WTC11 (cell line): ENCODE data around the gene FAM20C. TPM values are rescaled to one million over a fixed set of nuclear protein-coding genes. Genes with fewer than 3 reads are reported as not detected.

Source experiments
- ATAC-seq: fragments of 200-7000 bp; cut with Tn5 transposase; 2 replicates; pipeline ENCODE4 v1.10.0; 2021; ENCODE audit warnings: mild to moderate bottlenecking, moderate library complexity
- CTCF ChIA-PET: fragments of 300-600 bp; sonication (Branson Sonifier 250); formaldehyde crosslinking; loops from one replicate; lab custom pipeline; 2021; ENCODE audit warnings: antibody characterized with exemption; lab: Charles Lee
- POLR2A ChIA-PET: fragments of 350-600 bp; sonication (Branson Sonifier 250); formaldehyde crosslinking; loops from one replicate; lab custom pipeline; 2021; ENCODE audit warnings: antibody characterized with exemption; lab: Charles Lee
- DNase-seq: peaks from one replicate; pipeline ENCODE4 v3.0.0; 2021; ENCODE audit warnings: low spot score
- H3K27ac Mint-ChIP-seq: 2 replicates; pipeline ENCODE4 v1.8.0; 2021; ENCODE audit warnings: mixed read lengths
- H3K27me3 Mint-ChIP-seq: 2 replicates; pipeline ENCODE4 v1.8.0; 2021; ENCODE audit warnings: low read depth, mild to moderate bottlenecking, moderate library complexity, mixed read lengths
- H3K36me3 Mint-ChIP-seq: 2 replicates; pipeline ENCODE4 v1.8.0; 2021; ENCODE audit warnings: mixed read lengths
- H3K4me1 Mint-ChIP-seq: 2 replicates; pipeline ENCODE4 v1.8.0; 2022; ENCODE audit warnings: mixed read lengths
- H3K4me3 Mint-ChIP-seq: 2 replicates; pipeline ENCODE4 v1.8.0; 2021; ENCODE audit warnings: mild to moderate bottlenecking, moderate library complexity, mixed read lengths
- H3K9me3 Mint-ChIP-seq: 2 replicates; pipeline ENCODE4 v1.8.0; 2021; ENCODE audit warnings: mixed read lengths
- AR ChIP-seq: fragments of 250-450 bp; sonication (Bioruptor Pico); IDR thresholded peaks from 2 replicates; pipeline ENCODE4 v1.9.0; 2021; ENCODE audit warnings: mild to moderate bottlenecking
- ERG ChIP-seq: fragments of 250-450 bp; sonication (Bioruptor Pico); IDR thresholded peaks from 2 replicates; pipeline ENCODE4 v1.8.0; 2021; ENCODE audit warnings: mild to moderate bottlenecking
- ESRRA ChIP-seq: sonication (generic); formaldehyde crosslinking; IDR thresholded peaks from 2 replicates; pipeline ENCODE4 v1.8.1; 2022; ENCODE audit warnings: mild to moderate bottlenecking, missing genetic modification reagents, borderline replicate concordance
- GTF2I ChIP-seq: fragments of 250-450 bp; sonication (Bioruptor Pico); conservative IDR thresholded peaks from 2 replicates; pipeline ENCODE4 v1.4.0; 2021; ENCODE audit warnings: mild to moderate bottlenecking
- IRF2 ChIP-seq: sonication (generic); formaldehyde crosslinking; IDR thresholded peaks from 2 replicates; pipeline ENCODE4 v1.8.0; 2022; ENCODE audit warnings: low read depth, missing genetic modification reagents, borderline replicate concordance
- NFATC4 ChIP-seq: fragments of 250-450 bp; sonication (Bioruptor Pico); IDR thresholded peaks from 2 replicates; pipeline ENCODE4 v1.9.0; 2021; ENCODE audit warnings: mild to moderate bottlenecking
- NR2C2 ChIP-seq: sonication (generic); formaldehyde crosslinking; IDR thresholded peaks from 2 replicates; pipeline ENCODE4 v1.8.0; 2022; ENCODE audit warnings: mild to moderate bottlenecking, missing genetic modification reagents
- PRRX2 ChIP-seq: fragments of 250-450 bp; sonication (Bioruptor Pico); IDR thresholded peaks from 2 replicates; pipeline ENCODE4 v1.8.0; 2021; ENCODE audit warnings: mild to moderate bottlenecking
- ZBTB21 ChIP-seq: sonication (generic); formaldehyde crosslinking; IDR thresholded peaks from 2 replicates; pipeline ENCODE4 v1.8.1; 2023; ENCODE audit warnings: mild to moderate bottlenecking, missing genetic modification reagents, borderline replicate concordance
- ZNF138 ChIP-seq: sonication (generic); formaldehyde crosslinking; conservative IDR thresholded peaks from 2 replicates; pipeline ENCODE4 v1.8.1; 2022; ENCODE audit warnings: mild to moderate bottlenecking, moderate library complexity, missing genetic modification reagents
- ZNF232 ChIP-seq: sonication (generic); formaldehyde crosslinking; IDR thresholded peaks from 2 replicates; pipeline ENCODE4 v1.8.0; 2022; ENCODE audit warnings: mild to moderate bottlenecking, missing genetic modification reagents
- total RNA-seq: library from RNA; stranded (reverse); gene quantifications from 3 replicates; pipeline ENCODE4 v1.2.3, GENCODE V29; 2021
- TF ChIP-seq, protein P1 (sequence below): sonication (generic); formaldehyde crosslinking; conservative IDR thresholded peaks from 2 replicates; pipeline ENCODE4 v1.8.1; 2023; ENCODE audit warnings: mild to moderate bottlenecking, low read depth, missing genetic modification reagents, moderate library complexity
- TF ChIP-seq, protein P2 (sequence below): sonication (generic); formaldehyde crosslinking; IDR thresholded peaks from 2 replicates; pipeline ENCODE4 v1.8.0; 2023; ENCODE audit warnings: missing genetic modification reagents, mild to moderate bottlenecking, borderline replicate concordance
- TF ChIP-seq, protein P3 (sequence below): sonication (generic); formaldehyde crosslinking; conservative IDR thresholded peaks from 2 replicates; pipeline ENCODE4 v1.8.1; 2022; ENCODE audit warnings: mild to moderate bottlenecking, missing genetic modification reagents
- TF ChIP-seq, protein P4 (sequence below): sonication (generic); formaldehyde crosslinking; IDR thresholded peaks from 2 replicates; pipeline ENCODE4 v1.8.0; 2023; ENCODE audit warnings: missing genetic modification reagents
- TF ChIP-seq, protein P5 (sequence below): sonication (generic); formaldehyde crosslinking; IDR thresholded peaks from 2 replicates; pipeline ENCODE4 v1.8.0; 2022; ENCODE audit warnings: mild to moderate bottlenecking, missing genetic modification reagents
- TF ChIP-seq, protein P6 (sequence below): sonication (generic); formaldehyde crosslinking; IDR thresholded peaks from 2 replicates; pipeline ENCODE4 v1.8.1; 2023; ENCODE audit warnings: mild to moderate bottlenecking, missing genetic modification reagents, moderate library complexity

The FAM20C gene
- total RNA-seq, 1 experiment from 2014 or later = 64.9 TPM

- no peak overlapping the region for H3K4me3 Mint-ChIP-seq
- H3K36me3 Mint-ChIP-seq = peaks cover 8% of the 10 kb centered on the region; the same call in 1 of the 2 replicates
- ATAC-seq (no peak), DNase-seq (no peak)
- H3K27me3 Mint-ChIP-seq = peaks cover 3% of the 10 kb centered on the region; the same call in 1 of the 2 replicates
- TF ChIP-seq, protein P1, sequence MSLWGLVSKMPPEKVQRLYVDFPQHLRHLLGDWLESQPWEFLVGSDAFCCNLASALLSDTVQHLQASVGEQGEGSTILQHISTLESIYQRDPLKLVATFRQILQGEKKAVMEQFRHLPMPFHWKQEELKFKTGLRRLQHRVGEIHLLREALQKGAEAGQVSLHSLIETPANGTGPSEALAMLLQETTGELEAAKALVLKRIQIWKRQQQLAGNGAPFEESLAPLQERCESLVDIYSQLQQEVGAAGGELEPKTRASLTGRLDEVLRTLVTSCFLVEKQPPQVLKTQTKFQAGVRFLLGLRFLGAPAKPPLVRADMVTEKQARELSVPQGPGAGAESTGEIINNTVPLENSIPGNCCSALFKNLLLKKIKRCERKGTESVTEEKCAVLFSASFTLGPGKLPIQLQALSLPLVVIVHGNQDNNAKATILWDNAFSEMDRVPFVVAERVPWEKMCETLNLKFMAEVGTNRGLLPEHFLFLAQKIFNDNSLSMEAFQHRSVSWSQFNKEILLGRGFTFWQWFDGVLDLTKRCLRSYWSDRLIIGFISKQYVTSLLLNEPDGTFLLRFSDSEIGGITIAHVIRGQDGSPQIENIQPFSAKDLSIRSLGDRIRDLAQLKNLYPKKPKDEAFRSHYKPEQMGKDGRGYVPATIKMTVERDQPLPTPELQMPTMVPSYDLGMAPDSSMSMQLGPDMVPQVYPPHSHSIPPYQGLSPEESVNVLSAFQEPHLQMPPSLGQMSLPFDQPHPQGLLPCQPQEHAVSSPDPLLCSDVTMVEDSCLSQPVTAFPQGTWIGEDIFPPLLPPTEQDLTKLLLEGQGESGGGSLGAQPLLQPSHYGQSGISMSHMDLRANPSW (CRISPR knock-in tag) = no peak
- TF ChIP-seq GTF2I (CRISPR knock-in tag) (no peak), ZNF232 (no peak), AR (no peak), PRRX2 (CRISPR knock-in tag) (no peak)
- TF ChIP-seq, protein P2, sequence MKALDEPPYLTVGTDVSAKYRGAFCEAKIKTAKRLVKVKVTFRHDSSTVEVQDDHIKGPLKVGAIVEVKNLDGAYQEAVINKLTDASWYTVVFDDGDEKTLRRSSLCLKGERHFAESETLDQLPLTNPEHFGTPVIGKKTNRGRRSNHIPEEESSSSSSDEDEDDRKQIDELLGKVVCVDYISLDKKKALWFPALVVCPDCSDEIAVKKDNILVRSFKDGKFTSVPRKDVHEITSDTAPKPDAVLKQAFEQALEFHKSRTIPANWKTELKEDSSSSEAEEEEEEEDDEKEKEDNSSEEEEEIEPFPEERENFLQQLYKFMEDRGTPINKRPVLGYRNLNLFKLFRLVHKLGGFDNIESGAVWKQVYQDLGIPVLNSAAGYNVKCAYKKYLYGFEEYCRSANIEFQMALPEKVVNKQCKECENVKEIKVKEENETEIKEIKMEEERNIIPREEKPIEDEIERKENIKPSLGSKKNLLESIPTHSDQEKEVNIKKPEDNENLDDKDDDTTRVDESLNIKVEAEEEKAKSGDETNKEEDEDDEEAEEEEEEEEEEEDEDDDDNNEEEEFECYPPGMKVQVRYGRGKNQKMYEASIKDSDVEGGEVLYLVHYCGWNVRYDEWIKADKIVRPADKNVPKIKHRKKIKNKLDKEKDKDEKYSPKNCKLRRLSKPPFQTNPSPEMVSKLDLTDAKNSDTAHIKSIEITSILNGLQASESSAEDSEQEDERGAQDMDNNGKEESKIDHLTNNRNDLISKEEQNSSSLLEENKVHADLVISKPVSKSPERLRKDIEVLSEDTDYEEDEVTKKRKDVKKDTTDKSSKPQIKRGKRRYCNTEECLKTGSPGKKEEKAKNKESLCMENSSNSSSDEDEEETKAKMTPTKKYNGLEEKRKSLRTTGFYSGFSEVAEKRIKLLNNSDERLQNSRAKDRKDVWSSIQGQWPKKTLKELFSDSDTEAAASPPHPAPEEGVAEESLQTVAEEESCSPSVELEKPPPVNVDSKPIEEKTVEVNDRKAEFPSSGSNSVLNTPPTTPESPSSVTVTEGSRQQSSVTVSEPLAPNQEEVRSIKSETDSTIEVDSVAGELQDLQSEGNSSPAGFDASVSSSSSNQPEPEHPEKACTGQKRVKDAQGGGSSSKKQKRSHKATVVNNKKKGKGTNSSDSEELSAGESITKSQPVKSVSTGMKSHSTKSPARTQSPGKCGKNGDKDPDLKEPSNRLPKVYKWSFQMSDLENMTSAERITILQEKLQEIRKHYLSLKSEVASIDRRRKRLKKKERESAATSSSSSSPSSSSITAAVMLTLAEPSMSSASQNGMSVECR (CRISPR knock-in tag) = no peak
- TF ChIP-seq, protein P3, sequence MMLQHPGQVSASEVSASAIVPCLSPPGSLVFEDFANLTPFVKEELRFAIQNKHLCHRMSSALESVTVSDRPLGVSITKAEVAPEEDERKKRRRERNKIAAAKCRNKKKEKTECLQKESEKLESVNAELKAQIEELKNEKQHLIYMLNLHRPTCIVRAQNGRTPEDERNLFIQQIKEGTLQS (CRISPR knock-in tag) = no peak
- CTCF ChIA-PET = no interaction called here
- no peak overlapping the region for H3K27ac Mint-ChIP-seq
- no peaks in the 10 kb centered on the region for H3K4me1 Mint-ChIP-seq
- POLR2A ChIA-PET = no interaction called here
- H3K9me3 Mint-ChIP-seq = peaks cover 13% of the 10 kb centered on the region
Measured at GRCh38 chr7:281637-282036, 89.3 kb downstream of the FAM20C start.

- Mint-ChIP-seq H3K27me3 (peaks cover 13% of the 10 kb centered on the region), H3K9me3 (peaks cover 7% of the 10 kb centered on the region), H3K36me3 (0 out of 2 replicates have a peak, but pooled peaks cover 5% of the 10 kb centered on the region), H3K4me3 (no peak overlapping the region), H3K27ac (no peak overlapping the region), H3K4me1 (no peaks in the 10 kb centered on the region)
- DNase-seq (no peak), ATAC-seq (no peak)
- CTCF ChIA-PET = no interaction called here
- POLR2A ChIA-PET = no interaction called here
- TF ChIP-seq ESRRA (CRISPR knock-in tag) (no peak), IRF2 (CRISPR knock-in tag) (no peak), ZBTB21 (CRISPR knock-in tag) (no peak), ERG (CRISPR knock-in tag) (no peak), ZNF138 (CRISPR knock-in tag) (no peak), NR2C2 (CRISPR knock-in tag) (no peak), NFATC4 (no peak)
- TF ChIP-seq, protein P4, sequence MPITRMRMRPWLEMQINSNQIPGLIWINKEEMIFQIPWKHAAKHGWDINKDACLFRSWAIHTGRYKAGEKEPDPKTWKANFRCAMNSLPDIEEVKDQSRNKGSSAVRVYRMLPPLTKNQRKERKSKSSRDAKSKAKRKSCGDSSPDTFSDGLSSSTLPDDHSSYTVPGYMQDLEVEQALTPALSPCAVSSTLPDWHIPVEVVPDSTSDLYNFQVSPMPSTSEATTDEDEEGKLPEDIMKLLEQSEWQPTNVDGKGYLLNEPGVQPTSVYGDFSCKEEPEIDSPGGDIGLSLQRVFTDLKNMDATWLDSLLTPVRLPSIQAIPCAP (CRISPR knock-in tag) = no peak
- TF ChIP-seq, protein P5, sequence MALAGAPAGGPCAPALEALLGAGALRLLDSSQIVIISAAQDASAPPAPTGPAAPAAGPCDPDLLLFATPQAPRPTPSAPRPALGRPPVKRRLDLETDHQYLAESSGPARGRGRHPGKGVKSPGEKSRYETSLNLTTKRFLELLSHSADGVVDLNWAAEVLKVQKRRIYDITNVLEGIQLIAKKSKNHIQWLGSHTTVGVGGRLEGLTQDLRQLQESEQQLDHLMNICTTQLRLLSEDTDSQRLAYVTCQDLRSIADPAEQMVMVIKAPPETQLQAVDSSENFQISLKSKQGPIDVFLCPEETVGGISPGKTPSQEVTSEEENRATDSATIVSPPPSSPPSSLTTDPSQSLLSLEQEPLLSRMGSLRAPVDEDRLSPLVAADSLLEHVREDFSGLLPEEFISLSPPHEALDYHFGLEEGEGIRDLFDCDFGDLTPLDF (CRISPR knock-in tag) = no peak
- TF ChIP-seq, protein P6, sequence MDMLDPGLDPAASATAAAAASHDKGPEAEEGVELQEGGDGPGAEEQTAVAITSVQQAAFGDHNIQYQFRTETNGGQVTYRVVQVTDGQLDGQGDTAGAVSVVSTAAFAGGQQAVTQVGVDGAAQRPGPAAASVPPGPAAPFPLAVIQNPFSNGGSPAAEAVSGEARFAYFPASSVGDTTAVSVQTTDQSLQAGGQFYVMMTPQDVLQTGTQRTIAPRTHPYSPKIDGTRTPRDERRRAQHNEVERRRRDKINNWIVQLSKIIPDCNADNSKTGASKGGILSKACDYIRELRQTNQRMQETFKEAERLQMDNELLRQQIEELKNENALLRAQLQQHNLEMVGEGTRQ (CRISPR knock-in tag) = no peak
Measured at GRCh38 chr7:282621-283020, 90.2 kb downstream of the FAM20C start.
